NCI-H1930 (cell line): ENCODE measurements around the gene RBM5.

ENCODE experiments used
- DNase-seq, 2 experiments: peaks; one replicate each; lab custom pipeline; 2025; lab: John Stamatoyannopoulos, UW

RBM5 gene

DNA sequence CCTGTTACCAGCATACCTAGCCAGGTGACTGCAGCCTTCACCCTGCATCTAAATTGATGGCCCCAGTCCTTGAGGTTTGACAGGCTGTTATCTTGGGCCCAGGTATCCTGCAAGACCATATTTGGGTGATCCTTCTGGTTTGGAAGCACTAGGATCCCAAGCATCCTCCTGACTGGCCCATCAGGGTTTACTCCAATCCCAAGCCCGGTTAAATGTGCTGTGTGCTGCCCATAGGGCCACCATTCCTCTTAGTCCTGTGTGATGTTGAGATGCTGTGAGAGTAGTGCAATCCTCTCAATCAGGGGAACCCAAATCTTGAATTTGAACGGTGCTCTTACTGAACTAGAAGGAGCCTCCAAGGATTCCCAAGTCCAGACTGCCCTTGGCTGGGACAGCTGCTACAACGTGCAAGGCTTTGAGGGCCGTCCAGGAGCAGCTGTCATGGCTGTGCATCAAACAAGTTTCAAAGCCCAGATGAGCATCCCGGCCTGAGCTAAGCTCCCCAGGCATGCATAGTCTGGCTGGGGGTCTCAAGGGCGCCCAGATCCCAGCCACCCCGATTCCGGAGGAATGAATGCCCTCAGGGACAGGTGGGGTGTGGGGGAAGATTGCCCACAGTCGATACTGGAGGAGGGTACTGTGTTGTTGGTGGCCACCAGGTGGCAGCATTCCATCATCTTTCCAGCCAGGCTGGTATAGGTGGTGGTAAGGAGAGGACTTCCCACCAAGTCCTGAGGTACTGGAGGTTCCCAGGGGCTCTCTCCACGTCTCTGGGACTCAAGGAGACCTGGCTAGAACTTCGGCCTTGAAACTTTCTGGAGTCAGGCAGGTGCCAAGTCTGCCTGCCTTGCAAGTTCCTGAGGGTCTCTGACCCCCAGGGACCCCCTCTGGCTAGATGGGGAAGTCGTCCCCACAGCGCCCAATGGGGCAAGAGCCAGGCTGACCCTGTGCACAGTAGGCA is 32.6 kb downstream of the RBM5 start:
- DNase-seq: peak; percentile 5 to 54

- DNase-seq: no peak
These were observed 33.4 kb downstream of the RBM5 start for GRCh38 chr3:50122071-50122470.

GRCh38 chr3:50122661-50123391 is 34.1 kb downstream of the RBM5 start:
- no peak for DNase-seq

- DNase-seq: no peak
These were observed 34.8 kb downstream of the RBM5 start for GRCh38 chr3:50123394-50124051.

DNA sequence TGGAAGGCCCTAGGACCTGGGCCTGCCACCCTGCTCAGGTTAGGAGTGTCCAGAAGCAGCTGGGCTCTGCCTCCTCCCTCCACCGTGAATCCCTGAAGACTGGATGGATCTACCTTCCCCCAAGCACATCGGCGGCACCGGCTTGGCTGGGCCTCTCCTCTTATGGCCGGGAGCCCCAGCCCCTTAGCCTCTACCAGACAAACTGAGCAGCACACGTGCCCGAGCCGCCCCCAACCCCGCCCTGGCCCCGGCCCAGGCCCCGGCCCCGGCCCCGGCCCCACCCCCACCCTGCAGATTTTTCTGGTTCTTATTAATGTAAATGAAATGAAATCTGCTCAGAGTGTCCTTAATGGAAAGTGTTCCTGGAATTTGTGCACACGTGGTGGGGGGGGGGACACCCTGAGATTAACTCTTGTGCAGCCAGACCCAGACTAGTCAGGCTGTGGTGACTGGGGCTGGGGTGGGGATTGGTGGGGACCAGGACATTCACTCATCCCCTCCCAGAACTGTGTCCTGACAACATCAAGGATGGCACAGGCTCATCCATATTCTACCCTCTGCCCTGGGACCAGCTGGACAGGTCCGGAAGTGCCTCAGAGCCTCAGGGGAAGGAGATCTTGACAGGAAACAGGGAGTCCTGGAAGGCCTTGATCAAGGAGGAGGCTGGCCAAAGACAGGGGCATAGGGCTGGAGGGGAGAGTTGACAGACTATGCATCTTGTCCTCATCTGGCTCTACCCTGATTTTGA is 35.5 kb downstream of the RBM5 start:
- DNase-seq: no peak

GRCh38 chr3:50124800-50125178 is 36.1 kb downstream of the RBM5 start:
- DNase-seq: no peak

- DNase-seq: no peak
These were observed 37.0 kb downstream of the RBM5 start for GRCh38 chr3:50125541-50126286.

DNA sequence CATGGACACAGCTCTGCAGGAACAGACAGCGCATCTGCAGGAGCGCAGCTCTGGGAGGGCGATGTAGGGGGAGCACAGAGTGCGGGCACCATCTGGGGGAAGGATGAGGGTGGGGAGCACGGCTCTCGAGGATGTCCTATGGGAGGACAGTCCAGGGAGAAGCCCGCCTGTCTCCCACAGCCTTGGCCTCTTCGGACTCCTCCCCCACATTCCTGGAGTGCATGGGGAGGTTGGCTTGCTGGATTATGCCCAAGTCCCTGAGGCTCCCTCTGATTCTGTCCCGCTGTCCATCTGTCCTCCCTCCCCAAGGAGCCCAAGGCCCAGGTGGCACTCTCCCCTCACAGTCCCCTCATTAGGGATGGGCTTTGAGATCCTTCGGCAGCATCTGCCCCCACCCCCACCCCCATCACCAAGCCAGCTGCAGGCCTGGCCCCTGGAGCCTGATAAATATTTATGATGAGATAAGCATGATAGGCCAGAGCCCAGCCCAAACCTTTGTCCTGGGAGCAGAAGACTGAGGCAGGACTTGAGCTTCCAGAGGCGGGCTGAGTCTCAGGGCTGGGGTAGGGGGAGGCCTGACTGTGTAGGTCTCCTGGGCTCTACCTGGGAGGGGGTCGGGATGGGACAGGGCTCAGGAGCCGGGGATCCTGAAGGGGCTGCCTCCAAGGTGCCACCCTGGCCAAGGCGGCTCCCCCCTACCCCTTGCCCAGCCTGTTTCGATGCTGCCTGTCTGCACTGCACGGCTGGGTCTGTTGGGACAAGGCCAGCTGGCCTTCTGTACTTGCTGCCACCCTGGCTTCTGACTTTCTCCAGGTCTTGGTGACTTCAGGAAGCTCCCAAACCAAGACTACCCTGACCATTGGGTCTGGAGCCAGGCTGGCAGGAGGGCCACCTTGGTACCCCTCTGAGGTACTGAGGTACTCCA is 37.8 kb downstream of the RBM5 start:
- no peak for DNase-seq

GRCh38 chr3:50127251-50127691 is 38.6 kb downstream of the RBM5 start:
- no peak for DNase-seq

GRCh38 chr3:50128001-50128400 is 39.3 kb downstream of the RBM5 start:
- DNase-seq: no peak

- DNase-seq: no peak
These were observed 41.7 kb downstream of the RBM5 start for GRCh38 chr3:50130436-50130835.

GRCh38 chr3:50132421-50133282 is 43.9 kb downstream of the RBM5 start:
- DNase-seq: no peak

- DNase-seq: no peak
These were observed 44.5 kb downstream of the RBM5 start for GRCh38 chr3:50133283-50133615.

DNA sequence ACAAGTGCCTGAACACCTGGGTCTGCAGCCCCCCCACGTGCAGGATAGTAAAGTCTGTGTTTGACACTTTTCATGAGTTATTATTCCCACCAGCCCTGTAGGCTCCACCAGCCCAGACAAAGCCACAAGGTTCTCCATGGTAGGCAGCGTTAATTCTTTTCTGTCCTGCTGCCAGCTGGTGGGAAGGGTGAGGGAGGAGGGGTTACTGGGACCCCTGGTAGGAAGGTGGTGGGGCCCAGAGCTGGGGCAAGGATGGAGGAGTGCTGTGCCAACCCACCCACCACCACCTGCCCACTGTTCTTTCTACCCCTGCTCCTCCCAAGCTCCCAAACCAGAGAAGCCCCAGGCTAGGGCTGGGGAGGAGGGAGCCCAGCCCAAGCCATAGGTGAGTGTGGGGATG is 45.6 kb downstream of the RBM5 start:
- no peak for DNase-seq

DNA sequence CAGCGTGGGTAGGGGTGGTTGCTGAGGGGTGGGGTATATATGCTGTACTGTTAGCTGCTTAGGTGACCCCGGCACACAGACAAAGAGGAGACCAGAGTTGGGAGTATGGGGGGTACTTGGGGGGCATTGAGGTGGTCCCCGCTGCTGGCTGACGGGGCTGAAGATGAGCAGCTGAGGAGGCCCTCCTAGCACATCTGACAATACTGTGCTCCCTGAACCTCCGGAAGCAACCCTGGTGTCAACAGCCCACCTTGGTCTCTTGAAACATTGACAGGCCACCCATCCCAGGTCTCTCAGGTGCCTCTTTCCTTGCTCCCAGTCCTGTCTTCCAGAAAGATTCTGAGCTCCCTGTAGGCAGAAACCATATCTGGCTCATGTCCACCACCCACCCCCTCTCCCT is 47.2 kb downstream of the RBM5 start:
- no peak for DNase-seq

DNA sequence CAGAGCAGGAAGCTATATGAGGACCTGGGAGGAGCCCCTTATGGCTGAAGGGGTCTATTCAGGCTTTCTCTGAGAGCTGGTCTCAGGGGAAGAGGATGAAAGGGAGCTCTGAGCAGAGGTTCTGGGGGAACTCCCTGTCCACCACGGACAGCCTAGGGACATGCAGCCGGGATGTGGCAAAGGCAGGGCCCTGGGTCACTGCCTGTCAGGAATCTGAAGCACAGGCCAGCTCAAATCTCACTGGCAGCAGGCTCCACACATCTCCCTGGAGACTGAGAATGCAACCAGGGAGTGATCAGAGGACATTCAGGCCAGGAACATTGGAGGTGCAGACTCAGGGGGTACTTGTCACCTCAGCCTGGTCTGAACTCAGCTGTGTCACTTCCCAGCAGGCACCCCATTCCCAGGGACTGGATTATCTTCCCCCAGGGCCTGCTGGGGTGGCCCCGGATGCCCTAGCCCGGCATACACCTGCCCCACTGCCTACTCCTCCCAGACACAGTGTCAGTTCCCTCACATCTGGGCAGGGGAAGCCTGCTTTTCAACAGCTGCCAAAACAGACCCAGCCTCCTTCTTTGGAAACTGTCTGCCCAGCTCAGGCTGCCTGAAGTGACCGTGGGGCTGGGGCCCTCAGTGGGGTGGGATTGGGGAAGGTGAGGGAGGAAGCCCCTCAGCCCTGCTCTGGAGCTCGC is 48.1 kb downstream of the RBM5 start:
- no peak for DNase-seq

- DNase-seq: no peak
These were observed 48.8 kb downstream of the RBM5 start for GRCh38 chr3:50137531-50137930.
